ENCODE measurements around the gene PUM2. TPM values are rescaled to one million over a fixed set of nuclear protein-coding genes. Genes with fewer than 3 reads are reported as not detected.

Gene PUM2
- total RNA-seq, 1 experiment from 2014 or later: 112 TPM

DNA sequence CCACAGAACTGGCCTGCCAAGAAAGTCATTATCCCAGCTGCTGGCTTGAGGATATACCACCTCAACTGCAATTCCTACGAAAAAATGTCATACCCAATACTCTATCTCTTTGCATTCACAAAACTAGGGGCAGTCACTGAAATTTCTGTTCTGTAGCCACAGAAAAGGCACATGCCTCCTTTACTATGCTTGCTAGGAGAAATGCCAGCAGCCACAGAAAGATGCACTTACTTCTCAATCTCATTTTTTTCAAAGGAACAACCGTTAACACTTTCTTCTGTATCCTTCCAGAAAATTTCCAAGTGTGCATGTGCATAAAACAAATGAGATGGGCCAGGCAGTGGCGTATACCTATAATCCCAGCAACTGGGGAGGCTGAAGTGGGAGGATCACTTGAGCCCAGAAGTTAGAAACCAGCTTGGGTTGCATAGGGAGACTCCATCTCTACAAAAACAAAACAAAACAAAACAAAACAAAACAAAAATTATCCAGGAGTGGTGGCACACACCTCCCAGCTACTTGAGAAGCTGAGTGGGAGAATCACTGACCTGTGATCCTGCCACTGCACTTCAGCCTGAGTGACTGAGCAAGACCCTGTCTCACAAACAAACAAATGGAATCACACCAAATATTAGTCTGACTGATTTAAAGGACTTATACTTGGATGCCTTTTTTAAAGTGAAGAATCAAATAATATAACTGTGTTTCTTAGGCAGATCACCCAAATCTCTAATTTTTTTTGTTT, 22.4 kb upstream of the PUM2 start:
- no peak overlapping the region for H3K27ac ChIP-seq (ENCODE audit: low read depth, low read length, poor library complexity, severe bottlenecking)
- CTCF ChIA-PET: no interaction called here
- intact Hi-C loops (cut with micrococcal nuclease; ENCODE audit: unreplicated experiment): no loop called here
- peaks cover 9% of the 10 kb centered on the region for H3K27me3 ChIP-seq (replicated peaks; ENCODE audit: insufficient read depth, low read depth, low read length, poor library complexity)
- no peak overlapping the region for H3K4me3 ChIP-seq (ENCODE audit: low read depth, low read length, poor library complexity, severe bottlenecking)
- no peaks in the 10 kb centered on the region for H3K36me3 ChIP-seq (ENCODE audit: insufficient read depth, low read length, poor library complexity, severe bottlenecking)
- H3K9me3 ChIP-seq (ENCODE audit: low read depth, low read length, poor library complexity, severe bottlenecking): no peaks in the 10 kb centered on the region
- no peak for TF ChIP-seq EZH2 (IDR thresholded peaks at IDR 0.05; ENCODE audit: borderline replicate concordance, low read depth, low read length, poor library complexity, severe bottlenecking)
- no TSS peak for BruUV-seq (replicated peaks)
- DNase-seq (ENCODE audit: low spot score): no peak
- POLR2A ChIA-PET (ENCODE audit: low non-redundant PET): no interaction called here
- no peaks in the 10 kb centered on the region for H3K4me1 ChIP-seq (ENCODE audit: insufficient read depth, low read length, poor library complexity, severe bottlenecking)

- Histone ChIP-seq H3K4me1 (ENCODE audit: insufficient read depth, low read length, poor library complexity, severe bottlenecking) (no peaks in the 10 kb centered on the region), H3K4me3 (ENCODE audit: low read depth, low read length, poor library complexity, severe bottlenecking) (no peak overlapping the region), H3K36me3 (ENCODE audit: insufficient read depth, low read length, poor library complexity, severe bottlenecking) (no peaks in the 10 kb centered on the region), H3K9me3 (ENCODE audit: low read depth, low read length, poor library complexity, severe bottlenecking) (no peaks in the 10 kb centered on the region), H3K27me3 (replicated peaks; ENCODE audit: insufficient read depth, low read depth, low read length, poor library complexity) (peaks cover 9% of the 10 kb centered on the region), H3K27ac (ENCODE audit: low read depth, low read length, poor library complexity, severe bottlenecking) (no peak overlapping the region)
- intact Hi-C loops (cut with micrococcal nuclease; ENCODE audit: unreplicated experiment): no loop called here
- POLR2A ChIA-PET (ENCODE audit: low non-redundant PET): no interaction called here
- no TSS peak for BruUV-seq (replicated peaks)
- CTCF ChIA-PET: no interaction called here
- DNase-seq (ENCODE audit: low spot score): no peak
- TF ChIP-seq, protein P1, sequence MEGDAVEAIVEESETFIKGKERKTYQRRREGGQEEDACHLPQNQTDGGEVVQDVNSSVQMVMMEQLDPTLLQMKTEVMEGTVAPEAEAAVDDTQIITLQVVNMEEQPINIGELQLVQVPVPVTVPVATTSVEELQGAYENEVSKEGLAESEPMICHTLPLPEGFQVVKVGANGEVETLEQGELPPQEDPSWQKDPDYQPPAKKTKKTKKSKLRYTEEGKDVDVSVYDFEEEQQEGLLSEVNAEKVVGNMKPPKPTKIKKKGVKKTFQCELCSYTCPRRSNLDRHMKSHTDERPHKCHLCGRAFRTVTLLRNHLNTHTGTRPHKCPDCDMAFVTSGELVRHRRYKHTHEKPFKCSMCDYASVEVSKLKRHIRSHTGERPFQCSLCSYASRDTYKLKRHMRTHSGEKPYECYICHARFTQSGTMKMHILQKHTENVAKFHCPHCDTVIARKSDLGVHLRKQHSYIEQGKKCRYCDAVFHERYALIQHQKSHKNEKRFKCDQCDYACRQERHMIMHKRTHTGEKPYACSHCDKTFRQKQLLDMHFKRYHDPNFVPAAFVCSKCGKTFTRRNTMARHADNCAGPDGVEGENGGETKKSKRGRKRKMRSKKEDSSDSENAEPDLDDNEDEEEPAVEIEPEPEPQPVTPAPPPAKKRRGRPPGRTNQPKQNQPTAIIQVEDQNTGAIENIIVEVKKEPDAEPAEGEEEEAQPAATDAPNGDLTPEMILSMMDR (conservative IDR thresholded peaks at IDR 0.05; ENCODE audit: low read depth, low read length): no peak
- no peak for TF ChIP-seq EZH2 (IDR thresholded peaks at IDR 0.05; ENCODE audit: borderline replicate concordance, low read depth, low read length, poor library complexity, severe bottlenecking)
Observed at GRCh38 chr2:20371323-20372025, 20.8 kb upstream of the PUM2 start.

DNA sequence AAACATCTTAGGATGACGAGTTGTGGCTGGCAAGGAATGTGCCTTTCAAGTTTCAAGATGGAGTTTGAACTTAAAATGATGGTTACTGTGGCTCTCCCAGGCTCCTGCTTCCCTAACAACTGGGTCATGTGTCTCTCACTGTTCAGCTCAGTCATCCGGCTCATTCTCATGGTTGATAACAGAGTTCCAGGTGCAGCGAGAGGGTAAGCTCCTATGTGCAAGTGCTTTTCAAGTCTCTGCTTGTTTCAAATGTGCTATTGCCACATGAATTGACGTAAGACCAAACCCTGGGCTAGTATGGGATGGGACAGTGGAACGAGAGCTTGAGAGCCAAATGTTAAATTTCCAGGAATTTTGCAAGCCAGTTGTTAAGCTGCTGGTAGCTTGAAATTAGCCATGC, 19.5 kb upstream of the PUM2 start:
- peaks cover 9% of the 10 kb centered on the region for H3K27me3 ChIP-seq (replicated peaks; ENCODE audit: insufficient read depth, low read depth, low read length, poor library complexity)
- CTCF ChIA-PET: interaction anchor here (0.6 kb wide), 1 partner anchor 268 kb away, joined by 6 read pairs; no protein-coding TSS in a partner anchor
- BruUV-seq (replicated peaks): no TSS peak
- no peaks in the 10 kb centered on the region for H3K9me3 ChIP-seq (ENCODE audit: low read depth, low read length, poor library complexity, severe bottlenecking)
- H3K27ac ChIP-seq (ENCODE audit: low read depth, low read length, poor library complexity, severe bottlenecking): no peak overlapping the region
- intact Hi-C loops (cut with micrococcal nuclease; ENCODE audit: unreplicated experiment): no loop called here
- no peak for TF ChIP-seq EZH2 (IDR thresholded peaks at IDR 0.05; ENCODE audit: borderline replicate concordance, low read depth, low read length, poor library complexity, severe bottlenecking)
- TF ChIP-seq, protein P1 (conservative IDR thresholded peaks at IDR 0.05; ENCODE audit: low read depth, low read length): no peak
- POLR2A ChIA-PET (ENCODE audit: low non-redundant PET): no interaction called here
- no peaks in the 10 kb centered on the region for H3K36me3 ChIP-seq (ENCODE audit: insufficient read depth, low read length, poor library complexity, severe bottlenecking)
- no peak for DNase-seq (ENCODE audit: low spot score)
- no peak overlapping the region for H3K4me3 ChIP-seq (ENCODE audit: low read depth, low read length, poor library complexity, severe bottlenecking)
- no peaks in the 10 kb centered on the region for H3K4me1 ChIP-seq (ENCODE audit: insufficient read depth, low read length, poor library complexity, severe bottlenecking)

Data from A673 (cell line).